GM10266 (cell line): ENCODE data around the gene PRR15L.
"Not testable (repeated sequence)": the region's sequence is repeated elsewhere in the genome, so short reads cannot be mapped to it uniquely, and the experiment has no call there.

Source experiments
- DNase-seq: peaks from one replicate; pipeline ENCODE4 v3.0.0; 2012; ENCODE audit errors: extremely low spot score
- TF ChIP-seq, protein P1 (sequence below): IDR thresholded peaks from 2 replicates; pipeline ENCODE4 v1.5.1; 2012; ENCODE audit warnings: mild to moderate bottlenecking, low read depth; ENCODE audit not compliant: control insufficient read depth, insufficient read depth; ENCODE audit errors: missing control alignments

Gene PRR15L

GRCh38 chr17:47941246-47942095, 16.2 kb downstream of the PRR15L start, which contains the start of gene PNPO:
PNPO (plus strand) TSS chr17:47941571; CDS start chr17:47941676, 105 bp downstream.
- TF ChIP-seq, protein P1, sequence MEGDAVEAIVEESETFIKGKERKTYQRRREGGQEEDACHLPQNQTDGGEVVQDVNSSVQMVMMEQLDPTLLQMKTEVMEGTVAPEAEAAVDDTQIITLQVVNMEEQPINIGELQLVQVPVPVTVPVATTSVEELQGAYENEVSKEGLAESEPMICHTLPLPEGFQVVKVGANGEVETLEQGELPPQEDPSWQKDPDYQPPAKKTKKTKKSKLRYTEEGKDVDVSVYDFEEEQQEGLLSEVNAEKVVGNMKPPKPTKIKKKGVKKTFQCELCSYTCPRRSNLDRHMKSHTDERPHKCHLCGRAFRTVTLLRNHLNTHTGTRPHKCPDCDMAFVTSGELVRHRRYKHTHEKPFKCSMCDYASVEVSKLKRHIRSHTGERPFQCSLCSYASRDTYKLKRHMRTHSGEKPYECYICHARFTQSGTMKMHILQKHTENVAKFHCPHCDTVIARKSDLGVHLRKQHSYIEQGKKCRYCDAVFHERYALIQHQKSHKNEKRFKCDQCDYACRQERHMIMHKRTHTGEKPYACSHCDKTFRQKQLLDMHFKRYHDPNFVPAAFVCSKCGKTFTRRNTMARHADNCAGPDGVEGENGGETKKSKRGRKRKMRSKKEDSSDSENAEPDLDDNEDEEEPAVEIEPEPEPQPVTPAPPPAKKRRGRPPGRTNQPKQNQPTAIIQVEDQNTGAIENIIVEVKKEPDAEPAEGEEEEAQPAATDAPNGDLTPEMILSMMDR = no peak
- DNase-seq = peak; percentile 94

GRCh38 chr17:47937941-47938340, 19.7 kb downstream of the PRR15L start:
- DNase-seq = peak; percentile 53
- TF ChIP-seq, protein P1 = no peak

DNA sequence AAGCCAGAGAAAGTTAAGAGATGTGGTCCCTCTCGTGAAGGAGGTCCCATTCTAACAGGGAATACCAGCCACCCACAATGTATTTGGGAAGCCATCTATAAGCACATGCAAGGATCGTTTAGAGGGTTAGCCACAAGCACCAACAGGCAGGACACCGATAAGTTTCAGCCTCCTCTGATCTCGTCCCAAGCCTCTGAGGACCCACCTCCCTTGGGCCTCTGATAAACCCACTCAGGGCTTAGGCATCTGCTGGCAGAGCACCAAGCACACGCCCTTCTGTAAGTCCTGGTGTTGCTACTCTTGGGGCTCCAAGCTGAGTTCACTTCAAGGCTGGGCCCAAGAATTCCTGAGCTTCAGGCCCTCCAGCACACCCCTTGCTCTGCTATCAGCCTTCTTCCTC, 21.7 kb downstream of the PRR15L start:
- no peak for DNase-seq

DNA sequence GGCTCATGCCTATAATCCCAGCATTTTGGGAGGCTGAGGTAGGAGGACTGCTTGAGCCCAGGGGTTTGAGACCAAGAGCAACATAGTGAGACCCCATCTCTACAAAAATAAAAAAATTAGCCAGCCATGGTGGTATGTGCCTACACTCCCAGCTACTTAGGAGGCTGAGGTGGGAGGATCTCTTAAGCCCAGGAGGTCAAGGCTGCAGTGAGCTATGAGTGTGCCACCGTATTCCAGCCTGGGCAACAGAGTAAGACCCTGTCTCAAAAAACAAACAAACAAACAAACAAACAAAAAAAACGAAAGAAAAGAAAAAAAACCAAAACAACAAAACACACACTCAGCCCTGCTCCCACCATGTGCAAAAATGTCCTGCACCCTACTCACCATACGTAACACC, 22.2 kb downstream of the PRR15L start:
- DNase-seq = not testable (repeated sequence)

More for the DNA sequence above, 21.7 kb downstream of the PRR15L start:
- TF ChIP-seq, protein P1 = no peak

- TF ChIP-seq, protein P1 = no peak
- no peak for DNase-seq
Observed at GRCh38 chr17:47934856-47935255, 22.8 kb downstream of the PRR15L start.

DNA sequence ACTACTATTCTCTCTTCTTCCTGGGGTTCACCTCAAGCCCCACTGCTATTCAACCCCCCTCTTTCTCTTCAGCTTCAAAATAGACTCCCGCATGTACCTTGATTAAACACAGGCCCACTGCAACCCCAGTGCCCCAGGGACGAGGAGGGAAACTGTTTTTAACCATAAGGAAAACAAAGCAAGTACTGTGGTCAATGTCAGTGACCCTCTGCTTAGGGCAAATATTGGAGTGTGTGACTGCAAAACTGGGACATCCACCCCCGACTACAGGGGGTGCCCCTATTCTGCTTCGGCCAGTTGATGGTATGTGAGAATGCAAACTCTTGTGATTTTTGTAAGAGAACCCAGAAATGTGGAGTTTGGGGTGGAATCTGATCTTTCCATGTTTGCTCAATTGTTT, 25.8 kb downstream of the PRR15L start:
- no peak for DNase-seq
- TF ChIP-seq, protein P1 = no peak

GRCh38 chr17:47929218-47930000, 28.3 kb downstream of the PRR15L start:
- TF ChIP-seq, protein P1 = no peak
- no peak for DNase-seq
